Measurements from ENCODE around the gene CACNA2D3. TPM values are rescaled to one million over a fixed set of nuclear protein-coding genes. Genes with fewer than 3 reads are reported as not detected.

Gene CACNA2D3
- total and polyA plus RNA-seq, 4 donors: 0.72 to 2.4 (median 1.5) TPM

GRCh38 chr3:54345847-54346375 lies 223.6 kb downstream of the CACNA2D3 start:
- no peak overlapping the region for H3K4me3 ChIP-seq (ENCODE audit: low read length in 2 of 2)
- no peak overlapping the region for H3K27ac ChIP-seq (ENCODE audit: low read depth in 1 of 2, low read length in 2 of 2)
- no peaks in the 10 kb centered on the region for H3K9me3 ChIP-seq (ENCODE audit: control insufficient read depth, low read length)
- intact Hi-C loops (cut with DNase I): no loop called here
- 89 to 90% methylated on average over 5 of the region's 5 CpGs for WGBS, 2 donors
- DNase-seq (no peak), ATAC-seq (ENCODE audit: low FRiP score) (no peak)
- no peaks in the 10 kb centered on the region for H3K4me1 ChIP-seq (ENCODE audit: control insufficient read depth in 1 of 2, insufficient read depth in 2 of 2, low read length in 2 of 2)
- H3K36me3 ChIP-seq (ENCODE audit: control insufficient read depth in 1 of 2, insufficient read depth in 2 of 2, low read length in 1 of 2): no peaks in the 10 kb centered on the region
- no peaks in the 10 kb centered on the region for H3K27me3 ChIP-seq (ENCODE audit: control insufficient read depth in 1 of 2, insufficient read depth in 2 of 2, low read length in 1 of 2)

GRCh38 chr3:54347060-54347459 lies 224.7 kb downstream of the CACNA2D3 start:
- 86 to 93% methylated on average over 3 of the region's 3 CpGs for WGBS, 2 donors
- no peak for ATAC-seq (ENCODE audit: low FRiP score)
- no peak overlapping the region for H3K4me3 ChIP-seq (ENCODE audit: low read length in 2 of 2)
- H3K36me3 ChIP-seq (ENCODE audit: control insufficient read depth in 1 of 2, insufficient read depth in 2 of 2, low read length in 1 of 2): no peaks in the 10 kb centered on the region
- H3K27me3 ChIP-seq (ENCODE audit: control insufficient read depth in 1 of 2, insufficient read depth in 2 of 2, low read length in 1 of 2): no peaks in the 10 kb centered on the region
- no peaks in the 10 kb centered on the region for H3K4me1 ChIP-seq (ENCODE audit: control insufficient read depth in 1 of 2, insufficient read depth in 2 of 2, low read length in 2 of 2)
- intact Hi-C loops (cut with DNase I): no loop called here
- no peak overlapping the region for H3K27ac ChIP-seq (ENCODE audit: low read depth in 1 of 2, low read length in 2 of 2)
- no peaks in the 10 kb centered on the region for H3K9me3 ChIP-seq (ENCODE audit: control insufficient read depth, low read length)
- no peak for DNase-seq

GRCh38 chr3:54347933-54348332 lies 225.6 kb downstream of the CACNA2D3 start:
- WGBS, 2 donors: 53 to 56% methylated on average over 2 of the region's 2 CpGs
- Histone ChIP-seq H3K4me3 (ENCODE audit: low read length in 2 of 2) (no peak overlapping the region), H3K27ac (ENCODE audit: low read depth in 1 of 2, low read length in 2 of 2) (no peak overlapping the region), H3K27me3 (ENCODE audit: control insufficient read depth in 1 of 2, insufficient read depth in 2 of 2, low read length in 1 of 2) (no peaks in the 10 kb centered on the region), H3K4me1 (ENCODE audit: control insufficient read depth in 1 of 2, insufficient read depth in 2 of 2, low read length in 2 of 2) (no peaks in the 10 kb centered on the region), H3K9me3 (ENCODE audit: control insufficient read depth, low read length) (no peaks in the 10 kb centered on the region), H3K36me3 (ENCODE audit: control insufficient read depth in 1 of 2, insufficient read depth in 2 of 2, low read length in 1 of 2) (no peaks in the 10 kb centered on the region)
- DNase-seq (no peak), ATAC-seq (ENCODE audit: low FRiP score) (no peak)
- intact Hi-C loops (cut with DNase I): no loop called here

GRCh38 chr3:54349231-54349652 lies 226.9 kb downstream of the CACNA2D3 start:
- peaks cover 2 to 5% of the 10 kb centered on the region in 2 donors for H3K4me1 ChIP-seq (ENCODE audit: control insufficient read depth in 1 of 2, insufficient read depth in 2 of 2, low read length in 2 of 2)
- WGBS, 2 donors: 80 to 81% methylated on average over 4 of the region's 4 CpGs

GRCh38 chr3:54349691-54350090 lies 227.3 kb downstream of the CACNA2D3 start:
- no peaks in the 10 kb centered on the region for H3K9me3 ChIP-seq (ENCODE audit: control insufficient read depth, low read length)
- H3K4me1 ChIP-seq (ENCODE audit: control insufficient read depth in 1 of 2, insufficient read depth in 2 of 2, low read length in 2 of 2): peaks cover 2 to 5% of the 10 kb centered on the region in 2 donors
- no peak overlapping the region for H3K4me3 ChIP-seq (ENCODE audit: low read length in 2 of 2)
- no peak for ATAC-seq (ENCODE audit: low FRiP score)
- H3K27ac ChIP-seq (ENCODE audit: low read depth in 1 of 2, low read length in 2 of 2): no peak overlapping the region
- WGBS, 2 donors: 91 to 95% methylated on average over 4 of the region's 4 CpGs
- no peaks in the 10 kb centered on the region for H3K36me3 ChIP-seq (ENCODE audit: control insufficient read depth in 1 of 2, insufficient read depth in 2 of 2, low read length in 1 of 2)
- peaks cover 0 to 2% of the 10 kb centered on the region in 2 donors for H3K27me3 ChIP-seq (ENCODE audit: control insufficient read depth in 1 of 2, insufficient read depth in 2 of 2, low read length in 1 of 2)
- intact Hi-C loops (cut with DNase I): no loop called here
- DNase-seq: no peak

More at GRCh38 chr3:54349231-54349652, 226.9 kb downstream of the CACNA2D3 start:
- no peaks in the 10 kb centered on the region for H3K9me3 ChIP-seq (ENCODE audit: control insufficient read depth, low read length)
- no peak overlapping the region for H3K27ac ChIP-seq (ENCODE audit: low read depth in 1 of 2, low read length in 2 of 2)
- ATAC-seq (ENCODE audit: low FRiP score) (no peak), DNase-seq (no peak)
- H3K36me3 ChIP-seq (ENCODE audit: control insufficient read depth in 1 of 2, insufficient read depth in 2 of 2, low read length in 1 of 2): no peaks in the 10 kb centered on the region
- no peak overlapping the region for H3K4me3 ChIP-seq (ENCODE audit: low read length in 2 of 2)
- intact Hi-C loops (cut with DNase I): no loop called here
- peaks cover 0 to 2% of the 10 kb centered on the region in 2 donors for H3K27me3 ChIP-seq (ENCODE audit: control insufficient read depth in 1 of 2, insufficient read depth in 2 of 2, low read length in 1 of 2)

GRCh38 chr3:54353546-54353945 lies 231.2 kb downstream of the CACNA2D3 start:
- Histone ChIP-seq H3K27ac (ENCODE audit: low read depth in 1 of 2, low read length in 2 of 2) (no peak overlapping the region), H3K4me3 (ENCODE audit: low read length in 2 of 2) (no peak overlapping the region), H3K27me3 (ENCODE audit: control insufficient read depth in 1 of 2, insufficient read depth in 2 of 2, low read length in 1 of 2) (peaks cover 0 to 2% of the 10 kb centered on the region in 2 donors), H3K4me1 (ENCODE audit: control insufficient read depth in 1 of 2, insufficient read depth in 2 of 2, low read length in 2 of 2) (peaks cover 5 to 21% of the 10 kb centered on the region in 2 donors), H3K9me3 (ENCODE audit: control insufficient read depth, low read length) (no peaks in the 10 kb centered on the region), H3K36me3 (ENCODE audit: control insufficient read depth in 1 of 2, insufficient read depth in 2 of 2, low read length in 1 of 2) (no peaks in the 10 kb centered on the region)
- DNase-seq: no peak
- no peak for ATAC-seq (ENCODE audit: low FRiP score)
- 7 to 13% methylated on average over 5 of the region's 5 CpGs for WGBS, 2 donors
- intact Hi-C loops (cut with DNase I): no loop called here

- 4 to 5% methylated on average over 5 of the region's 5 CpGs for WGBS, 2 donors
- no peak for ATAC-seq (ENCODE audit: low FRiP score)
- Histone ChIP-seq H3K36me3 (ENCODE audit: control insufficient read depth in 1 of 2, insufficient read depth in 2 of 2, low read length in 1 of 2) (no peaks in the 10 kb centered on the region), H3K9me3 (ENCODE audit: control insufficient read depth, low read length) (no peaks in the 10 kb centered on the region), H3K4me3 (ENCODE audit: low read length in 2 of 2) (no peak overlapping the region), H3K4me1 (ENCODE audit: control insufficient read depth in 1 of 2, insufficient read depth in 2 of 2, low read length in 2 of 2) (peaks cover 5 to 21% of the 10 kb centered on the region in 2 donors), H3K27me3 (ENCODE audit: control insufficient read depth in 1 of 2, insufficient read depth in 2 of 2, low read length in 1 of 2) (peaks cover 0 to 2% of the 10 kb centered on the region in 2 donors), H3K27ac (ENCODE audit: low read depth in 1 of 2, low read length in 2 of 2) (peak overlapping the region in 1 of 2 donors; percentile 50)
- intact Hi-C loops (cut with DNase I): no loop called here
- DNase-seq: no peak
These were observed 231.6 kb downstream of the CACNA2D3 start for GRCh38 chr3:54353946-54354345.

GRCh38 chr3:54355800-54356199 lies 233.4 kb downstream of the CACNA2D3 start:
- Histone ChIP-seq H3K4me3 (ENCODE audit: low read length in 2 of 2) (no peak overlapping the region), H3K27me3 (ENCODE audit: control insufficient read depth in 1 of 2, insufficient read depth in 2 of 2, low read length in 1 of 2) (peaks cover 0 to 2% of the 10 kb centered on the region in 2 donors), H3K9me3 (ENCODE audit: control insufficient read depth, low read length) (no peaks in the 10 kb centered on the region), H3K27ac (ENCODE audit: low read depth in 1 of 2, low read length in 2 of 2) (no peak overlapping the region), H3K36me3 (ENCODE audit: control insufficient read depth in 1 of 2, insufficient read depth in 2 of 2, low read length in 1 of 2) (no peaks in the 10 kb centered on the region), H3K4me1 (ENCODE audit: control insufficient read depth in 1 of 2, insufficient read depth in 2 of 2, low read length in 2 of 2) (peaks cover 7 to 24% of the 10 kb centered on the region in 2 donors)
- intact Hi-C loops (cut with DNase I): no loop called here
- 74 to 81% methylated on average over 5 of the region's 5 CpGs for WGBS, 2 donors
- DNase-seq (no peak), ATAC-seq (ENCODE audit: low FRiP score) (no peak)

- H3K27ac ChIP-seq (ENCODE audit: low read depth in 1 of 2, low read length in 2 of 2): peak overlapping the region; percentile 7 to 40
- intact Hi-C loops (cut with DNase I): no loop called here
- DNase-seq (peak in 1 of 2 donors; percentile 56), ATAC-seq (ENCODE audit: low FRiP score) (peak; percentile 29)
- peaks cover 7 to 24% of the 10 kb centered on the region in 2 donors for H3K4me1 ChIP-seq (ENCODE audit: control insufficient read depth in 1 of 2, insufficient read depth in 2 of 2, low read length in 2 of 2)
- 8 to 13% methylated on average over 6 of the region's 6 CpGs for WGBS, 2 donors
- H3K36me3 ChIP-seq (ENCODE audit: control insufficient read depth in 1 of 2, insufficient read depth in 2 of 2, low read length in 1 of 2): no peaks in the 10 kb centered on the region
- H3K4me3 ChIP-seq (ENCODE audit: low read length in 2 of 2): no peak overlapping the region
- peaks cover 0 to 2% of the 10 kb centered on the region in 2 donors for H3K27me3 ChIP-seq (ENCODE audit: control insufficient read depth in 1 of 2, insufficient read depth in 2 of 2, low read length in 1 of 2)
- no peaks in the 10 kb centered on the region for H3K9me3 ChIP-seq (ENCODE audit: control insufficient read depth, low read length)
These were observed 234.1 kb downstream of the CACNA2D3 start for GRCh38 chr3:54356261-54357045.
